Measurements from ENCODE around the gene HBG2.

GRCh38 chr11:5286351-5286750 is 31.8 kb upstream of the HBG2 start:
- TF ChIP-seq CTCF (IDR thresholded peaks at IDR 0.05 in 4 of 5, conservative IDR thresholded peaks at IDR 0.05 in 1 of 5) (no peak), POLR2A (IDR thresholded peaks at IDR 0.05) (no peak)
